Thyroid gland (tissue), 4 donors: ENCODE data around the gene QRFPR. TPM values are rescaled to one million over a fixed set of nuclear protein-coding genes. Genes with fewer than 3 reads are reported as not detected.

ENCODE experiments used
- DNase-seq, 2 donors: peaks; one replicate each; pipeline ENCODE4 v3.0.0-alpha.2; 2019
- H3K27ac ChIP-seq, 3 donors: fragments of 200-600 bp; sonication (generic); 1 replicate in 2 of 3; 2 replicates in 1 of 3; pipeline ENCODE4 v1.5.1; 2016 to 2019; ENCODE audit warnings: mild to moderate bottlenecking in 1 of 3, moderate library complexity in 1 of 3
- H3K27me3 ChIP-seq: fragments of 200-600 bp; sonication (generic); one replicate; pipeline ENCODE4 v1.5.1; 2019
- H3K36me3 ChIP-seq, 2 donors: fragments of 200-600 bp; sonication (generic); one replicate each; pipeline ENCODE4 v1.5.1; 2016 to 2019
- H3K4me1 ChIP-seq, 2 donors: fragments of 200-600 bp; sonication (generic); one replicate each; pipeline ENCODE4 v1.5.1; 2017 to 2019
- H3K4me3 ChIP-seq, 3 donors: fragments of 200-600 bp; sonication (generic); replicated peaks in 1 of 3; 1 replicate in 2 of 3; 2 replicates in 1 of 3; pipeline ENCODE4 v1.5.1; 2016; ENCODE audit warnings: mild to moderate bottlenecking in 1 of 3
- H3K9me3 ChIP-seq: fragments of 200-600 bp; sonication (generic); one replicate; pipeline ENCODE4 v1.5.1; 2017
- POLR2A ChIP-seq, 2 donors: fragments of 450-650 bp; IDR thresholded peaks; one replicate each; pipeline ENCODE4 v1.6.1; 2017; ENCODE audit warnings: antibody characterized with exemption in 2 of 2, mild to moderate bottlenecking in 2 of 2, moderate library complexity in 1 of 2
- WGBS, 2 donors: methylation state at CpG; one replicate each; pipeline ENCODE4 v1.1.5; 2017; 5-methylcytosine and 5-hydroxymethylcytosine counted together
- intact Hi-C: fragments of 100-400 bp; cut with DNase I; formaldehyde crosslinking; loops from one replicate; pipeline ENCODE4 v1.15.1; 2023
- total RNA-seq, 4 donors: library from RNA; depleted of rRNA; stranded (reverse); fragments of >200 nt; gene quantifications; one replicate each; pipeline ENCODE4 v1.2.3, GENCODE V29; 2016
- TF ChIP-seq, protein P1 (sequence below), 6 experiments: fragments of 200-600 bp in 3 of 6; fragments of 450-650 bp in 3 of 6; sonication (generic) in 3 of 6; IDR thresholded peaks; one replicate each; pipeline ENCODE4 v1.5.1; 2016 to 2019; ENCODE audit warnings: antibody characterized with exemption in 6 of 6, mild to moderate bottlenecking in 2 of 6, inconsistent platforms in 1 of 6, moderate library complexity in 1 of 6

Gene QRFPR
- total RNA-seq, 4 donors from 2014 or later = 0.63 to 1.6 TPM; not detected in 2

DNA sequence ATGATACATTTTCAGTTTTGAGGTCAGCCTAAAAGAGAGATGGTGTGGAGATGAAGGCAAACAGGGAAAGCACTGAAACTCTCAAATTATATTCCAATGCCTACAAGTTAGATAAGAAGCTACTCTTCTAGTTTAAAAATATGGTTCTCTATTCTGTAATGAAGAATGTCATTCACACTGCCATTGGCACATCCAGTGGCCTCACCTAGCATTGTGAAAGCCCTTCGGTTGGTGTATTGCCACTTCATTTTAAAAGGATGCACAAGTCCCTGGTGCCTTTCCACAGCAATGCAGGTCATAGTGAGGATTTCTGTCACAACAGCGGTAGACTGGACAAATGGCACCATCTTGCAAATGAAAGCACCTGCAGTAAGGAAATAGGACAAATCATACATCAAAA lies 40.6 kb downstream of the QRFPR start:
- no peak for DNase-seq
- TF ChIP-seq POLR2A (IDR thresholded peaks at IDR 0.05) = no peak
- TF ChIP-seq, protein P1, sequence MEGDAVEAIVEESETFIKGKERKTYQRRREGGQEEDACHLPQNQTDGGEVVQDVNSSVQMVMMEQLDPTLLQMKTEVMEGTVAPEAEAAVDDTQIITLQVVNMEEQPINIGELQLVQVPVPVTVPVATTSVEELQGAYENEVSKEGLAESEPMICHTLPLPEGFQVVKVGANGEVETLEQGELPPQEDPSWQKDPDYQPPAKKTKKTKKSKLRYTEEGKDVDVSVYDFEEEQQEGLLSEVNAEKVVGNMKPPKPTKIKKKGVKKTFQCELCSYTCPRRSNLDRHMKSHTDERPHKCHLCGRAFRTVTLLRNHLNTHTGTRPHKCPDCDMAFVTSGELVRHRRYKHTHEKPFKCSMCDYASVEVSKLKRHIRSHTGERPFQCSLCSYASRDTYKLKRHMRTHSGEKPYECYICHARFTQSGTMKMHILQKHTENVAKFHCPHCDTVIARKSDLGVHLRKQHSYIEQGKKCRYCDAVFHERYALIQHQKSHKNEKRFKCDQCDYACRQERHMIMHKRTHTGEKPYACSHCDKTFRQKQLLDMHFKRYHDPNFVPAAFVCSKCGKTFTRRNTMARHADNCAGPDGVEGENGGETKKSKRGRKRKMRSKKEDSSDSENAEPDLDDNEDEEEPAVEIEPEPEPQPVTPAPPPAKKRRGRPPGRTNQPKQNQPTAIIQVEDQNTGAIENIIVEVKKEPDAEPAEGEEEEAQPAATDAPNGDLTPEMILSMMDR (IDR thresholded peaks at IDR 0.05) = no peak
- no peaks in the 10 kb centered on the region for H3K27me3 ChIP-seq
- no peaks in the 10 kb centered on the region for H3K4me1 ChIP-seq
- H3K36me3 ChIP-seq = no peaks in the 10 kb centered on the region
- H3K9me3 ChIP-seq = no peaks in the 10 kb centered on the region
- no peak overlapping the region for H3K4me3 ChIP-seq
- WGBS, 2 donors = 93 to 98% methylated on average over 2 of the region's 2 CpGs
- intact Hi-C loops = no loop called here
- no peak overlapping the region for H3K27ac ChIP-seq

DNA sequence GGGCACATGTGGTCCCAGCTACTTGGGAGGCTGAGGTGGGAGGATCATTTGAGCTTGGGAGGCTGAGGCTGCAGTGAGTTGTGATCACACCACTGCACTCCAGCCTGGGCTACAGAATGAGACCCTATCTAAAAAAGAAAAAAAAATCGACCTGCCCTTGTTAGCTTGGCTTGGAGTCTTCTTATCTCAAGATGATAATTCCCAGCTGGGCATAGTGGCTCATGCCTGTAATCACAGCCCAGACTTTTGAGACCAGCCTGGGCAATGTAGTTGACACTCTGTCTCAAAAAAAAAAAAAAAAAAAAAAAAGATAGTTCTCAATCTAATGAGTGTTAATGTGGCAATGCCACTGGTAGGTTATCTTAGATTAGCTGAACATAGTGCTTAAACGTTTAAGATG lies 41.0 kb downstream of the QRFPR start:
- H3K4me1 ChIP-seq = no peaks in the 10 kb centered on the region
- intact Hi-C loops = no loop called here
- DNase-seq = no peak
- H3K9me3 ChIP-seq = no peaks in the 10 kb centered on the region
- TF ChIP-seq POLR2A (IDR thresholded peaks at IDR 0.05) = no peak
- TF ChIP-seq, protein P1 (IDR thresholded peaks at IDR 0.05) = no peak
- 37 to 69% methylated on average over 2 of the region's 2 CpGs for WGBS, 2 donors
- H3K27me3 ChIP-seq = no peaks in the 10 kb centered on the region
- no peak overlapping the region for H3K27ac ChIP-seq
- no peak overlapping the region for H3K4me3 ChIP-seq
- no peaks in the 10 kb centered on the region for H3K36me3 ChIP-seq

DNA sequence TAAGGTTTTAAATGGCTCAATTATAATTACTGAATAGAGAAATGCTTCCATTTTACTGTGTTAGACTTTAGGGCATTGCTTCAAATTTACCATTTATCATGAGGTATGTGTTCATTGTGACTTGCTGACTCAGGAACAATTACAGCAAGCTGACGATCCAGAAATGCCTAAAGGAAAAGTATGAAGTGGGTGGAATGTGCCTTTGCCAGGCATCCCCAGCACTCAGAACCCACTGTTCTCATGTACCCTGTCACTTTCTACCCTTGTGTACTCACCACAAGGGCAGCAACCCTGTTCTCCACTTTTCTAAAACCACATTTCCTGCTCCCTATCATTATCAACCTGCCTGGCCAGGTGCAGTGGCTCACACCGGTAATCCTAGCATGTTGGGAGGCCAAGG lies 41.5 kb downstream of the QRFPR start:
- H3K27me3 ChIP-seq = no peaks in the 10 kb centered on the region
- WGBS, 2 donors = 67 to 70% methylated on average over 2 of the region's 2 CpGs
- H3K27ac ChIP-seq = no peak overlapping the region
- no peak for TF ChIP-seq POLR2A (IDR thresholded peaks at IDR 0.05)
- TF ChIP-seq, protein P1 (IDR thresholded peaks at IDR 0.05) = no peak
- no peaks in the 10 kb centered on the region for H3K4me1 ChIP-seq
- H3K9me3 ChIP-seq = no peaks in the 10 kb centered on the region
- intact Hi-C loops = no loop called here
- H3K36me3 ChIP-seq = no peaks in the 10 kb centered on the region
- no peak overlapping the region for H3K4me3 ChIP-seq
- no peak for DNase-seq

DNA sequence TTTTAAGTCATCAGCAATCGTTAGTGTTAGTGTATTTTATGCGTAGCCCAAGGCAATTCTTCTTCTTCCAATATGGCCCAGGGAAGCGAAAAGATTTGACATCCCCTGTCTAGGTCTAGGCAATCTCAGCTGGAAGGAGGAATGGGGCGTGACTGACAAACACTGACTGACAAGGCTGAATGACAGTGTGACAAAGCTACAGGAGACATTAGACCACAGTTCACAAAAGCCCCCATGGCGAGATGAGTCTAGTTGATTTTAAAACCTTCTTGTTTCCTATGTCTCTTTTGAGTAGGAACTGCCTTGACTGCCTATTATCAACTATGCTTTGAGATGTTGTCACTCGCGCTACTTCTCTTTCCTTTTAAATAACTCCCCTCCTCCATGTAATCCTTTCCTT lies 42.3 kb downstream of the QRFPR start:
- no peak overlapping the region for H3K4me3 ChIP-seq
- TF ChIP-seq, protein P1 (IDR thresholded peaks at IDR 0.05) = no peak
- no peak for TF ChIP-seq POLR2A (IDR thresholded peaks at IDR 0.05)
- WGBS, 2 donors = 91 to 95% methylated on average over 7 of the region's 7 CpGs
- no peaks in the 10 kb centered on the region for H3K36me3 ChIP-seq
- no peaks in the 10 kb centered on the region for H3K9me3 ChIP-seq
- H3K27ac ChIP-seq = no peak overlapping the region
- intact Hi-C loops = no loop called here
- no peak for DNase-seq
- H3K27me3 ChIP-seq = no peaks in the 10 kb centered on the region
- no peaks in the 10 kb centered on the region for H3K4me1 ChIP-seq

DNA sequence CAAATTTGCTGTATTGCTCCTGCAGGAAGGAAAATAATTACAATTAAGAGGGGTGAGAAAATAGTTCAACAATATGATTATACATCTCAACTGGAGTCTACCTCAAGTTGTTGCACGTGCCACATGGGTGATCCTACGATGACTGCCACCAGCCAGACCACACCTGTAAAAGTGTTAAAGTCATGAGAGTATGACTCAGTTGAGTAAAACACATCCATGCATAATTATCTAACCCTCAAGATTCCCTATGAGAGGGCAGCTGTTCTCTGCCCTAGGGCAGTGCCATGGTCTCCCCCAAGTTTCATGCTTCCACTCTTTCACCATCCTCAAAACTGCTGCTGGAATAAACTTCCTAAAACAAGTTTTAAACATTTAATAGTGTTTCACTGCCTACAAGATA lies 44.1 kb downstream of the QRFPR start:
- H3K36me3 ChIP-seq = no peaks in the 10 kb centered on the region
- no peaks in the 10 kb centered on the region for H3K27me3 ChIP-seq
- no peaks in the 10 kb centered on the region for H3K9me3 ChIP-seq
- no peak for DNase-seq
- WGBS, 2 donors = 59 to 85% methylated on average over 2 of the region's 2 CpGs
- no peaks in the 10 kb centered on the region for H3K4me1 ChIP-seq
- TF ChIP-seq POLR2A (IDR thresholded peaks at IDR 0.05) = no peak
- TF ChIP-seq, protein P1 (IDR thresholded peaks at IDR 0.05) = no peak
- intact Hi-C loops = no loop called here
- H3K27ac ChIP-seq = no peak overlapping the region
- no peak overlapping the region for H3K4me3 ChIP-seq
